ENCODE measurements around the gene GANAB. TPM values are rescaled to one million over a fixed set of nuclear protein-coding genes. Genes with fewer than 3 reads are reported as not detected.
"Not testable (repeated sequence)": the region's sequence is repeated elsewhere in the genome, so short reads cannot be mapped to it uniquely, and the experiment has no call there.

The GANAB gene
- total RNA-seq, 4 donors from 2014 or later, result 41.3 to 65.1 (median 59.5) TPM

DNA sequence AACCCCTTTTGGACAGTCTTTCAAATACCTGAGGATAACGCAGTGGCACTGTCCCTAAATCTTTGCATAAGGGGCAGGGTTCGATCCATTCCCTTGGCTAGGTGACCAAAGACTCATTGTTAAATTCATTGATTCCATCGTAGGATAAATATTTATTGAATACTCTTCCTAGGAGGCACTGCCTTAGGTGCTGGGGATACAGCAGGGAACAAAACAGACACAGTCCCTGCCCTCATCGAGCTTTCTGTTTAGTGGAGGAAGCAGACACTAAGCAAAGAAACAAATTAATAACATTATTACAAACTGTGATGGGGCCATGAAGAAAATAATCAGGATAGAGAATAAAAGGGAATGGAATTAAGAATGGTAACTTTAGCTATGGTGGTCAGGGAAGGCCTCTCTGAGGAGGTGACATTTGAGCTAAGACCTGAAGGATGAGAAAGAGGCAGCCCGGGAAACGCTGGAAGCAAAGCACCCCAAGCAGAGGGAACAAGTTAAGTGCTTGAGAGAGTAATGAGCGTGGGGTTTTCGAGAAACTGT lies 25.3 kb downstream of the GANAB start:
- Histone ChIP-seq H3K27ac (peak overlapping the region; percentile 76 to 92 (median 82)), H3K36me3 (peaks cover 0 to 27% of the 10 kb centered on the region in 2 donors), H3K27me3 (no peaks in the 10 kb centered on the region), H3K9me3 (no peaks in the 10 kb centered on the region), H3K4me1 (peaks cover 8 to 9% of the 10 kb centered on the region in 2 donors), H3K4me3 (peak overlapping the region; percentile 65 to 96 (median 76))
- in situ Hi-C loops (cut with MboI; ENCODE audit: low sequenced_read_pairs in 4 of 4) (loop anchor here in 1 of 4 donors (25.0 kb wide), 1 partner anchor 91 kb away; the partner anchor contains the start of genes BSCL2 and GNG3), intact Hi-C loops (cut with DNase I; ENCODE audit: low total_unique reads) (no loop called here)
- DNase-seq (no peak), ATAC-seq (no peak)
- no peak for TF ChIP-seq POLR2A (IDR thresholded peaks at IDR 0.05)
- TF ChIP-seq, protein P1, sequence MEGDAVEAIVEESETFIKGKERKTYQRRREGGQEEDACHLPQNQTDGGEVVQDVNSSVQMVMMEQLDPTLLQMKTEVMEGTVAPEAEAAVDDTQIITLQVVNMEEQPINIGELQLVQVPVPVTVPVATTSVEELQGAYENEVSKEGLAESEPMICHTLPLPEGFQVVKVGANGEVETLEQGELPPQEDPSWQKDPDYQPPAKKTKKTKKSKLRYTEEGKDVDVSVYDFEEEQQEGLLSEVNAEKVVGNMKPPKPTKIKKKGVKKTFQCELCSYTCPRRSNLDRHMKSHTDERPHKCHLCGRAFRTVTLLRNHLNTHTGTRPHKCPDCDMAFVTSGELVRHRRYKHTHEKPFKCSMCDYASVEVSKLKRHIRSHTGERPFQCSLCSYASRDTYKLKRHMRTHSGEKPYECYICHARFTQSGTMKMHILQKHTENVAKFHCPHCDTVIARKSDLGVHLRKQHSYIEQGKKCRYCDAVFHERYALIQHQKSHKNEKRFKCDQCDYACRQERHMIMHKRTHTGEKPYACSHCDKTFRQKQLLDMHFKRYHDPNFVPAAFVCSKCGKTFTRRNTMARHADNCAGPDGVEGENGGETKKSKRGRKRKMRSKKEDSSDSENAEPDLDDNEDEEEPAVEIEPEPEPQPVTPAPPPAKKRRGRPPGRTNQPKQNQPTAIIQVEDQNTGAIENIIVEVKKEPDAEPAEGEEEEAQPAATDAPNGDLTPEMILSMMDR (IDR thresholded peaks at IDR 0.05 in 4 of 5, conservative IDR thresholded peaks at IDR 0.05 in 1 of 5), result no peak

DNA sequence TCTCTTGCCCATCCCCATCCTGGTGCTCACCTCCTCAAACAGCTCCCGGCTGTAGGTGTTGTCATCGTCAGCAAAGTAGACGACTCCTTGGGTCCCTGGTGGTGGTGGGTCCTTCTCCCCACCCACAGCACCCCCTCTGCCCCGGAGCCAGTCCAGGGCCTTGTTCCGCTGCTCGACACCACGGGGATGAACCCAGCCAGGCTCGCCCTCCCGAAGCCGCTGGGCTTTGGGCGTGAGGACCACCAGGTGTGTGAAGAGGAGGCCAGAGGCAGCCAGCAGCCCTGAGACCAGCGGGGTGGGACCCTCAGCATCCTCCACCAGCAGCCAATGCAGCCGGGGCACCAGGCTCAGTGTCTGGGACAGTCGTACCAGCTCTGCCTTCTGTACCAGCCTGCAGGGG lies 29.5 kb downstream of the GANAB start:
- H3K9me3 ChIP-seq; DNase-seq; ATAC-seq; H3K27me3 ChIP-seq; H3K4me3 ChIP-seq; intact Hi-C loops (cut with DNase I; ENCODE audit: low total_unique reads); H3K27ac ChIP-seq: not testable (repeated sequence)
- H3K4me1 ChIP-seq, result peaks cover 10 to 15% of the 10 kb centered on the region in 2 donors
- in situ Hi-C loops (cut with MboI; ENCODE audit: low sequenced_read_pairs in 4 of 4), result loop anchor here in 1 of 4 donors (25.0 kb wide), 1 partner anchor 95 kb away; the partner anchor contains the start of genes BSCL2 and GNG3
- H3K36me3 ChIP-seq, result peaks cover 0 to 11% of the 10 kb centered on the region in 2 donors

DNA sequence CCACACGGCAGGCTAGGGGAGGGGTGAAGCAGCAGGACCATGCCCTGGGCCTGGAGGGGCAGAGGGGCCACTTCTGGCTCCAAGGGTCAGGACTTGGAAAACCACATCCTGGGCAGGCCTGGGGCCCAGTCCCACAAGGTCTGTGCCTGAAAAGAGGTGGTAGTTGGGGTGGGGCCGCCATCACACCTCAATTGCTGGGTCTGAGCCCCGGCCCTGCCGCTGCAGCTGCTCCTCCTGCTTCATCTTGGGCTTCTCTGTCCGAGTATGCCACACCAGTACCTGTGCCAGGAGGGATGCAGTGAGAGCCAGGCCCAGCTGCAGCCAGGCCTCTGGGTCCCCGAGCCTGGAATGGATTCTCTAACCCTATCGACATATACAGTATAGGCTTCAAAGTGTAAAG lies 30.9 kb downstream of the GANAB start:
- no peak for TF ChIP-seq POLR2A (IDR thresholded peaks at IDR 0.05)
- TF ChIP-seq, protein P1 (IDR thresholded peaks at IDR 0.05 in 4 of 5, conservative IDR thresholded peaks at IDR 0.05 in 1 of 5), result no peak
- DNase-seq (no peak), ATAC-seq (no peak)
- Histone ChIP-seq H3K9me3 (no peaks in the 10 kb centered on the region), H3K4me3 (no peak overlapping the region), H3K4me1 (peaks cover 16 to 20% of the 10 kb centered on the region in 2 donors), H3K36me3 (peaks cover 0 to 11% of the 10 kb centered on the region in 2 donors), H3K27me3 (no peaks in the 10 kb centered on the region), H3K27ac (no peak overlapping the region)
- in situ Hi-C loops (cut with MboI; ENCODE audit: low sequenced_read_pairs in 4 of 4) (loop anchor here in 1 of 4 donors (25.0 kb wide), 1 partner anchor 97 kb away; the partner anchor contains the start of genes BSCL2 and GNG3), intact Hi-C loops (cut with DNase I; ENCODE audit: low total_unique reads) (no loop called here)

DNA sequence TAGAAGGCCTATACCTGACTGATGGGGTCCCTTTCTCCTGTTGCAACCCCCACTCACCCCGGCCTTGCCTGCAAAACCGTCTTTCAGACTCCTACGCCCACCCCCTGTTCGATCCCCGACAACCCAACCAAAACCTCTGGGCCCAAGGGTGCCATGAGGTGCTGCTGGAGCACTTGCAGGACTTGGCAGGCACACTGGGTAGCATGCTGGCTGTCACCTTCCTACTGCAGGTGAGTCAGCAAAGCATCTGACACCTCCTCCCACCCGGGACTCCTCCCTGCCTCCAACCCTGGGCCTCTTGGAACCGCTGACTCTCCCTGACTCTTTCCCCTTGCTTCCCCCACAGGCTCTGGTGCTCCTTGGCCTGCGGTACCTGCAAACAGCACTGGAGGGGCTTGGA lies 32.1 kb downstream of the GANAB start:
- Histone ChIP-seq H3K4me3 (no peak overlapping the region), H3K27me3 (no peaks in the 10 kb centered on the region), H3K9me3 (no peaks in the 10 kb centered on the region), H3K27ac (peak overlapping the region in 2 of 4 donors; percentile 93 to 95), H3K36me3 (peaks cover 0 to 11% of the 10 kb centered on the region in 2 donors), H3K4me1 (peaks cover 16 to 21% of the 10 kb centered on the region in 2 donors)
- TF ChIP-seq, protein P1 (IDR thresholded peaks at IDR 0.05 in 4 of 5, conservative IDR thresholded peaks at IDR 0.05 in 1 of 5), result no peak
- TF ChIP-seq POLR2A (IDR thresholded peaks at IDR 0.05), result no peak
- in situ Hi-C loops (cut with MboI; ENCODE audit: low sequenced_read_pairs in 4 of 4), result loop anchor here in 1 of 4 donors (25.0 kb wide), 1 partner anchor 98 kb away; the partner anchor contains the start of genes BSCL2 and GNG3
- ATAC-seq (no peak), DNase-seq (no peak)
- intact Hi-C loops (cut with DNase I; ENCODE audit: low total_unique reads), result loop anchor here (5.0 kb wide), 1 partner anchor 78 kb away; no protein-coding TSS in a partner anchor

DNA sequence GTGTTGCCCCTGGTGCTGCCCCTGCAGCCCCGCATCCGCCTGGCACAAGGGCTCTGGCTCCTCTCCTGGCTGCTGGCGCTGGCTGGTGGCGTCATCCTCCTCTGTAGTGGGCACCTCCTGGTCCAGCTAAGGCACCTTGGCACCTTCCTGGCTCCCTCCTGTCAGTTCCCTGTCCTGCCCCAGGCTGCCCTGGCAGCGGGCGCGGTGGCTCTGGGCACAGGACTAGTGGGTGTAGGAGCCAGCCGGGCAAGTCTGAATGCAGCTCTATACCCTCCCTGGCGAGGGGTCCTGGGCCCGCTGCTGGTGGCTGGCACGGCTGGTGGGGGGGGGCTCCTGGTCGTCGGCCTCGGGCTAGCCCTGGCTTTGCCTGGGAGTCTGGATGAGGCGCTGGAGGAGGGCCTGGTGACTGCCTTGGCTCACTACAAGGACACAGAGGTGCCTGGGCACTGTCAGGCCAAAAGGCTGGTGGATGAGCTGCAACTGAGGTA lies 33.1 kb downstream of the GANAB start:
- no peak for DNase-seq
- intact Hi-C loops (cut with DNase I; ENCODE audit: low total_unique reads), result loop anchor here (5.0 kb wide), 1 partner anchor 79 kb away; no protein-coding TSS in a partner anchor
- H3K27me3 ChIP-seq, result no peaks in the 10 kb centered on the region

More for the DNA sequence above, 33.1 kb downstream of the GANAB start:
- H3K9me3 ChIP-seq, result no peaks in the 10 kb centered on the region
- in situ Hi-C loops (cut with MboI; ENCODE audit: low sequenced_read_pairs in 4 of 4), result loop anchor here in 1 of 4 donors (25.0 kb wide), 1 partner anchor 99 kb away; the partner anchor contains the start of genes BSCL2 and GNG3
- H3K36me3 ChIP-seq, result peaks cover 0 to 11% of the 10 kb centered on the region in 2 donors
- peak; percentile 4 to 8 for ATAC-seq
- peaks cover 16 to 21% of the 10 kb centered on the region in 2 donors for H3K4me1 ChIP-seq
- peak overlapping the region; percentile 71 to 93 (median 86) for H3K4me3 ChIP-seq
- TF ChIP-seq POLR2A (IDR thresholded peaks at IDR 0.05), result no peak
- TF ChIP-seq, protein P1 (IDR thresholded peaks at IDR 0.05 in 4 of 5, conservative IDR thresholded peaks at IDR 0.05 in 1 of 5), result no peak
- H3K27ac ChIP-seq, result peak overlapping the region; percentile 90 to 95 (median 92)
